Panc1 (cell line): ENCODE data around the gene RNASET2.

Source experiments
- POLR2AphosphoS5 ChIP-seq: IDR thresholded peaks from 2 replicates; pipeline ENCODE4 v1.6.1; 2012; ENCODE audit warnings: mild to moderate bottlenecking, low read depth, low read length, moderate library complexity
- SIN3A ChIP-seq: IDR thresholded peaks from 2 replicates; pipeline ENCODE4 v1.6.1; 2012; ENCODE audit warnings: low read depth, mild to moderate bottlenecking, low read length, moderate library complexity, borderline replicate concordance; ENCODE audit not compliant: insufficient read depth
- TCF7L2 ChIP-seq: IDR thresholded peaks from 2 replicates; pipeline ENCODE4 v1.6.1; 2011; ENCODE audit warnings: mild to moderate bottlenecking, low read depth, low read length, inconsistent platforms
- TF ChIP-seq, protein P1 (sequence below): fragments of 450-650 bp; IDR thresholded peaks from 2 replicates; pipeline ENCODE4 v1.5.1; 2017; ENCODE audit warnings: mild to moderate bottlenecking
- TF ChIP-seq, protein P2 (sequence below), 2 experiments: IDR thresholded peaks; 2 replicates each; pipeline ENCODE4 v1.6.1; 2011 to 2012; ENCODE audit warnings: low read depth in 2 of 2, control low read depth in 1 of 2, low read length in 1 of 2, mild to moderate bottlenecking in 1 of 2, moderate library complexity in 1 of 2; ENCODE audit not compliant: insufficient read depth in 1 of 2

DNA sequence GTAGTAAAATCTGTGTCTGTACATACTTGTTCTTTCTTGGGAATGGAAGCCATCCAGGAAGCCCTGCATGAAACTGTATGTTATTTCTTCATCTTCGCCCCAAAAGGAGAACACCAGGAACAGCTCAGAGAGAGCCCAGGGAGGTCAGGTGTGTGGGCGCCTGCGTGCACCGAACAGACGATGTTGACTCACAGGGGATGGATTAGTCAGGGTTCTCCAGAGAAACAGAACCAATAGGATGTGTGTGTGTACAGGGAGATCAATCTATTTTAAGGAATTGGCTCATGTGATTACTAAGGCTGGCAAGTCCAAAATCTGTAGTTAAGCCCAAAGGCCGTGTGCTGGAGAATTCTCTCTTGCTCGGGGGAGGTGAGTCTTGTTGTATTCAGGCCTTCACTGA, 45.7 kb downstream of the RNASET2 start:
- TF ChIP-seq POLR2AphosphoS5 (no peak), SIN3A (no peak), TCF7L2 (no peak)
- TF ChIP-seq, protein P1, sequence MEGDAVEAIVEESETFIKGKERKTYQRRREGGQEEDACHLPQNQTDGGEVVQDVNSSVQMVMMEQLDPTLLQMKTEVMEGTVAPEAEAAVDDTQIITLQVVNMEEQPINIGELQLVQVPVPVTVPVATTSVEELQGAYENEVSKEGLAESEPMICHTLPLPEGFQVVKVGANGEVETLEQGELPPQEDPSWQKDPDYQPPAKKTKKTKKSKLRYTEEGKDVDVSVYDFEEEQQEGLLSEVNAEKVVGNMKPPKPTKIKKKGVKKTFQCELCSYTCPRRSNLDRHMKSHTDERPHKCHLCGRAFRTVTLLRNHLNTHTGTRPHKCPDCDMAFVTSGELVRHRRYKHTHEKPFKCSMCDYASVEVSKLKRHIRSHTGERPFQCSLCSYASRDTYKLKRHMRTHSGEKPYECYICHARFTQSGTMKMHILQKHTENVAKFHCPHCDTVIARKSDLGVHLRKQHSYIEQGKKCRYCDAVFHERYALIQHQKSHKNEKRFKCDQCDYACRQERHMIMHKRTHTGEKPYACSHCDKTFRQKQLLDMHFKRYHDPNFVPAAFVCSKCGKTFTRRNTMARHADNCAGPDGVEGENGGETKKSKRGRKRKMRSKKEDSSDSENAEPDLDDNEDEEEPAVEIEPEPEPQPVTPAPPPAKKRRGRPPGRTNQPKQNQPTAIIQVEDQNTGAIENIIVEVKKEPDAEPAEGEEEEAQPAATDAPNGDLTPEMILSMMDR = no peak
- TF ChIP-seq, protein P2, sequence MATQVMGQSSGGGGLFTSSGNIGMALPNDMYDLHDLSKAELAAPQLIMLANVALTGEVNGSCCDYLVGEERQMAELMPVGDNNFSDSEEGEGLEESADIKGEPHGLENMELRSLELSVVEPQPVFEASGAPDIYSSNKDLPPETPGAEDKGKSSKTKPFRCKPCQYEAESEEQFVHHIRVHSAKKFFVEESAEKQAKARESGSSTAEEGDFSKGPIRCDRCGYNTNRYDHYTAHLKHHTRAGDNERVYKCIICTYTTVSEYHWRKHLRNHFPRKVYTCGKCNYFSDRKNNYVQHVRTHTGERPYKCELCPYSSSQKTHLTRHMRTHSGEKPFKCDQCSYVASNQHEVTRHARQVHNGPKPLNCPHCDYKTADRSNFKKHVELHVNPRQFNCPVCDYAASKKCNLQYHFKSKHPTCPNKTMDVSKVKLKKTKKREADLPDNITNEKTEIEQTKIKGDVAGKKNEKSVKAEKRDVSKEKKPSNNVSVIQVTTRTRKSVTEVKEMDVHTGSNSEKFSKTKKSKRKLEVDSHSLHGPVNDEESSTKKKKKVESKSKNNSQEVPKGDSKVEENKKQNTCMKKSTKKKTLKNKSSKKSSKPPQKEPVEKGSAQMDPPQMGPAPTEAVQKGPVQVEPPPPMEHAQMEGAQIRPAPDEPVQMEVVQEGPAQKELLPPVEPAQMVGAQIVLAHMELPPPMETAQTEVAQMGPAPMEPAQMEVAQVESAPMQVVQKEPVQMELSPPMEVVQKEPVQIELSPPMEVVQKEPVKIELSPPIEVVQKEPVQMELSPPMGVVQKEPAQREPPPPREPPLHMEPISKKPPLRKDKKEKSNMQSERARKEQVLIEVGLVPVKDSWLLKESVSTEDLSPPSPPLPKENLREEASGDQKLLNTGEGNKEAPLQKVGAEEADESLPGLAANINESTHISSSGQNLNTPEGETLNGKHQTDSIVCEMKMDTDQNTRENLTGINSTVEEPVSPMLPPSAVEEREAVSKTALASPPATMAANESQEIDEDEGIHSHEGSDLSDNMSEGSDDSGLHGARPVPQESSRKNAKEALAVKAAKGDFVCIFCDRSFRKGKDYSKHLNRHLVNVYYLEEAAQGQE (IDR thresholded peaks at IDR 0.05; ENCODE audit: insufficient read depth in 1 of 2, low read depth in 2 of 2, low read length in 1 of 2) = no peak
